ENCODE results near the gene AGAP1.

AGAP1 gene

DNA sequence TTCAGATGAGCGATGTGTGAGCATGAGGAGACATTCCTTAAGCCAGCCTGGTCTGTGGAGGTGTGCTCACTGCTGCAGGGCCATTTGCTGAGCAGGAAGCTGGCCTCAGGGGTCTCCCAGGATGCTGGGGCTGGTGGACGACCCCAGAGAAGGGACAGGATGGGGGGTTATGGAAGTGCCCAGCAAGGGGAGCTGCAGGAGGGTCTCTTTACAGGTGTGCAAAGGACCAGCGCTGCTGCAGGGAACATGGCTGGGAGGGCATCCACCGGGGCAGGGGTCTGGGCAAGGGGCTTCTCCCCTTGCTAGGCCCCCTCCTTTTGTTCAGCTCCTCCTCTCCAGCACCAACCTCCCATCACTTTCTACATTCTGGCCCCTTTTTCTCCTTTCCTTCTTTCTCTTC, 489.2 kb downstream of the AGAP1 start:
- no peak for DNase-seq

- DNase-seq = no peak
Measured at GRCh38 chr2:235984552-235984951, 490.7 kb downstream of the AGAP1 start.

- DNase-seq = no peak
Measured at GRCh38 chr2:235986361-235986760, 492.5 kb downstream of the AGAP1 start.

- no peak for DNase-seq
Measured at GRCh38 chr2:235988271-235989015, 494.6 kb downstream of the AGAP1 start.

DNA sequence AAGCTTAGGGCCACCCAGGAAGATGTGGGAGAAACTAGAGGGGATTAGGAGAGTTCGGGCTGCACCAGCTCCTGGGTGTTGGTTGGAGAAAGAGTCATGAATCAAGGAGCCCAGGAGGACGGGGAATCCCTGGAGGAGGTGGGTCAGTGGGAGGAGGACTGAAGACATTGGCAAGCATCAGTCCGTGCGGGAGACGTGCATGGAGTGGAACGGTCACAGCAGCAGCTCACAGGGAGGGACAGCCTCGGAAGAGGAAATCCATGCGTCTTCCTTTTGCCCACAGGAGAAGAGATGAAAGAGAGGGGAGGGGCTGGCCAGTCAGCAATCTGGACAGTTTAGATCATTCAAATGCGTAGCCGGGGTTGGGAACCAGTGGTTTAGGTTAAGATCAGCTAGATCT, 495.7 kb downstream of the AGAP1 start:
- DNase-seq = no peak

GRCh38 chr2:235990344-235990743, 496.5 kb downstream of the AGAP1 start:
- DNase-seq = no peak

- no peak for DNase-seq
Measured at GRCh38 chr2:235992024-235992423, 498.2 kb downstream of the AGAP1 start.

DNA sequence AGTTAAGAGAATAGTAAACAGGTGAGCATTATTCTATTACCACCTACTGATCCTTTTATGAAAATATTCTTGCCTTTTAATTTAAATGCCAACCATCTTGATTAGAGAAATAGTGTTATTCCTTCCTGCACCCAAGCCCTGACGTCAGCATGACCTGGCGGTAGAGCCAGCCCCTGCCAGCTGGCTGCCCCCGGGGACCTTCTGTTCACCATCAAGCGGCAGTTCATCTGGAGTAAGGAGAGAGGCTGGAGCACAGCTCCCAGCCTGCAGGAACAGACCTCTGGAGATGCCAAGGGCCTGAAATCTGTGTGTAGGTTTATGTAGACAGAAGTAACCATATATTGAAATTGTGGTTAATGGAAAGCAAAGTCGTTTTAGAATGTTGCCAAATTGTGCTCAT, 502.6 kb downstream of the AGAP1 start:
- peak; percentile 18 for DNase-seq

DNA sequence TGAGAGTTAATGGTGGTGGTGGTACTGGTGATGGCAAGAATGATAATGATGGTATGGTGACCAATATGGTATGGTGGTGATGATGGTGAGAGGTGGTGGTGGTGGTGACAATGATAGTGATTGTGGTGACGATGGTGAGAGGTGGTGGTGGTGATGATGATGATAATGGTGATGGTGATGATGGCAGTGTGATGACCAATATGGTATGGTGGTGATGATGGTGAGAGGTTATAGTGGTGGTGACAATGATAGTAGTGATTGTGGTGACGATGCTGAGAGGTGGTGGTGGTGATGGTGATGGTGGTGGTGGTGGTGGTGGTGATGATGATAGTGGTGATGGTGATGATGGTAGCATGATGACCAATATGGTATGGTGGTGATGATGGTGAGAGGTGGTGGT, 505.2 kb downstream of the AGAP1 start:
- DNase-seq = no peak

DNA sequence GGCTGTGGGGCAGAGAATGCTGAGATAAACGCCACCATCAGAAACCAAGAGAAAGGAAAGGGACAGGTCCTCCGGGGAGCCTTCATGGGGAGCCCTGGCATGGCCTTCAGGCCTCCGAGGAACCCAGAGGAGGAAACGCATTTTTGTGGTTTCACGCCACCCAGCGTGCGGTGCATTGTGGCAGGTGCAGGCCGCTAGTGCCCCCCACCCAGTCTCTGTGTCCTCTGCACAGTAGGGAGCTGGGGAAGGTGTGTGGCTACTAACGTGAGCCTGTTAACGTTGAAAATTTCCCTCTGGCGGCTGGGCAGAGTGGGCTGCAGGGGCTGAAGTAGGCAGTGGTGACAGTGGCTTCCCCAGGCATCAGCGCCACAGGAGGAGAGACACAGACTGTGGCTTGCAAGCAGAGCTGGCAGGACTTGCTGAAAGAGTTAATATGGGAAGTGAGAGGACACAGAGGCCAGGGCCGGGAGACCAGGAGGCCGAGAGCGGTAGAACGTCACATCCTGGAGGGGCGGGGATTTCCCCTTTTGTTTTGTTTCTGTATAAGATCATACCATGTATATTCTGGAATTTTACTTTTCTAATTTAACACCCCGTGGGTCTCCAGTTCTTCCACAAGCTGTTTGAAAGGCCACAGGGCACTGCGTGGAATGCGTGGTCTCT, 507.5 kb downstream of the AGAP1 start:
- DNase-seq = no peak

DNA sequence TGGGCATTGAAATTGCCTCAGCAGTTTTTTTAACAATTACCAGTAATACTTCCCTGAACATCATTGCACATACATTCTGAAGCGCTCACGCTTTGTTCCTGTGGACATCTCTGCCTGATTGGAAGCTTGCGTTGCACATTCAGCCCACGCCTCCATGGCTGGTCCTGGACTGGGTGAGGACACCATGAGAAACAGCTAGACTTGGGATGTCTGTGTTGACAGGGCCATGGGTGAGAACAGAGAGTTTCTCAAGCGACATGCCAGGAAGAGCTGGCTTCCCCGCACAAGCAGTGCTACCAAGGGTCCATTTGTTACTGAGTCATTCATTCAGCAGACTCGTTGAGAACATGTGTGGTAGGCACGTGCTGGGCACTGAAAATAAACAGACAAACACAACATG, 508.0 kb downstream of the AGAP1 start:
- DNase-seq = no peak

DNA sequence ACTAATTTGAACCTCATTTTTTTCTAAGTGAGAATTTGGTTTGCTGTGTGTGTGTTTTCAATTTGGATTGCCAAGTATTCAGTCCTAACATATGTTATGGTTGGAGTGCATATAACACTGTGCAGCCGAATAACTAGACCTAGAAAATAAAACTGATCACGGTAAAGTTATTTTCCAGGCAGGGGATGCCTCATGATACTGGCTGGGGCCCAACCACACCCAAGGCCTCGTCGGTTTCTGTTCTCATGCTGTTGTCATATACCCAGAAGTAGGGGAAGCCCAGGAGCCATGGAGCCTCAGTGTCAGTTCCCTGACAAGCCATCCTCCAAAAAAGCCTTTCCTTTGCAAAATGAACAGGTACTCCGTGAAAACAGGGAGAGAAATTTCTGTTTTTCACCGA, 514.2 kb downstream of the AGAP1 start:
- no peak for DNase-seq

DNA sequence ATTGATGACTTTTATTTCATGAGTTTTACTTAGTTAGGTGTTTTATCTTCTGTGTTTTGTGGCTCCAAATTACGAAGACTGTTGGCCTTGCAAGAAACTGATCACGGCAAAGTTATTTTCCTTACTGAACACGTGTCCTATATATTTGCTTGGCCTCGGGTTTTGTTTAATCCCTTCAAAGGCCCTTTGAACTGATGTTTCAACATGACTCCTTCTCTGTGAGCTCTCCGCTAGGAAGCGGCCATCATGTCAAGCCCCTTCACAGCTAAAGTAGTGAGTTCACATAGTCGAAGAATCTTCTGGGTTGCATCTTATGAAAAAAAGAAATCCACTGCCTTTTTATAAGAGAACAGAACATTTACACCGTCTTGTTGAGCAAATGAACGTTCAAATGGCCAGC, 515.0 kb downstream of the AGAP1 start:
- no peak for DNase-seq

GRCh38 chr2:236010920-236011685, 517.3 kb downstream of the AGAP1 start:
- DNase-seq = no peak

DNA sequence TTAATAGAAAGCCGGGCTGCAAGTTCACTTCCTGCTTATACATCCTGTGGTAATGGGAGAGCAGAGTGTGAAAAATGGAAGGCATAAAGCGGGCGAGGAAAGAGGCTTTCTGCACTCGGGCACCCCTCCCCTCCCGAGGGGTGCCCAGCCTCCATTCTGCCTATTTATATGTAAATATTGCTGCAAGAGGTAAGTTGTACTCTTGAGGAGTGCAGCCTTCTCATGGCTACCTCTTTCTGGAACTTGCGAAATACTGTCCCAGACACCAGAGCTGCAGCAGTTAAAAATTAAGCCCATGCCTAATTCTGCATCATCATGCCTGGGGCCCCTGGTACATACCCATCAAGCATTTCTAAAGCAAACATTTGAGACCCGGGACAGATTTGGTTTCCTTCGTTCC, 518.3 kb downstream of the AGAP1 start:
- no peak for DNase-seq

- no peak for DNase-seq
Measured at GRCh38 chr2:236014408-236015131, 520.7 kb downstream of the AGAP1 start.

DNA sequence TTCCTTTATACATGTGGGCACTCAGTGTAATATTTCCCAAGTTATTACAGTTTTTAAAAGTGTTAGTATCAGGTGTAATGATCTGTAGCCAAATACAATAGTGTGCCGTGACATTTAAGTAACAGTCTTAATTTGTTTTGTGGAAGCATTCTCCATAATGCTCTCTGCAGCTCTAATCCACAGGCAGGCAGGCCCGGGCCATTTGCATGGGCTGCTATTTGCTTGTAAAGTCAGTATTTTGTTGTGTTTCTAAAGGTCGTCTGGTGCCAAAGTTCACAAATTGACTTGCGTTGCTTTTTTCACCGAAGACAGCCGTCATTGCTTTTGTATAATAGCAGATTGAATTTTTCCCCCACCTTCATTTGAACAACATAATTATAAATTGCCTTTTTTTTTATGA, 521.3 kb downstream of the AGAP1 start:
- DNase-seq = no peak

DNA sequence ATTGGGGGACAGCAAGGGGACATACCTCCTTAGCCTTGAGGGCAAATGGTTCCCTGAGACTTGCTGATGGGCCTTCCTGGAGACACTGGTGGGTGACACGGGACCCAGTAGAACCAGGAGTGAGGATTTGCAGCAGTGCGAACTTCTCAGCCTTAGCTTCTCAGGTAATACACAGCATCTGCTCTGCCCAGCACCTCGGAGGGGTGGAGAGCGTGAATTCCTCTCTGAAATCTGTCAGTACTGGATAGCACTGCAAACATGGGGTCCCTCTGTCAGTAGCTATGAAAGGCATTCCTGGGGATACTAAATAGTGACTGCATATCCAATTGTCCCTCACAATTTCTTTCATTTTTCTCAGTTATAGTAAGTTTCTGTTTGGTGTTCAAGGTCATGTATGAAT, 522.7 kb downstream of the AGAP1 start:
- no peak for DNase-seq

DNA sequence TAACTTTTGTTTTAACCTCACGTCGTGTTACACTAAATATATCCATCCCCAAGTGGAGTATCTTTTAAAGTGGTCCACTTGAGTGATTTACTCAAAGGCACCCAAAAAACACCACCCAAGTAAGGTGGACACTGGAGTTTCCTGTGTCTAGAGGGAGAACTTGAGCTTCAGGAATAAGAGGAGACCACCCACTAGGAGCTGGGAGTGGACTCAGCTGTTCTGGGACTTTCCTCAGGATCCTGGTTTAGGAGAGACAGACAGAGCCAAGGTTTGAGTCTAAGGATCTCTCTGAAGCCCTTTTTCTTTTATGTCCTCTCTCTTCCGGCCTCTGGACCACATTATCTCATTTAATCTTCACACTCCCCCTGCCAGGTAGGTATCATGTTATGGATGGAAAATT, 523.6 kb downstream of the AGAP1 start:
- DNase-seq = no peak

GRCh38 chr2:236019434-236019833, 525.6 kb downstream of the AGAP1 start:
- no peak for DNase-seq

DNA sequence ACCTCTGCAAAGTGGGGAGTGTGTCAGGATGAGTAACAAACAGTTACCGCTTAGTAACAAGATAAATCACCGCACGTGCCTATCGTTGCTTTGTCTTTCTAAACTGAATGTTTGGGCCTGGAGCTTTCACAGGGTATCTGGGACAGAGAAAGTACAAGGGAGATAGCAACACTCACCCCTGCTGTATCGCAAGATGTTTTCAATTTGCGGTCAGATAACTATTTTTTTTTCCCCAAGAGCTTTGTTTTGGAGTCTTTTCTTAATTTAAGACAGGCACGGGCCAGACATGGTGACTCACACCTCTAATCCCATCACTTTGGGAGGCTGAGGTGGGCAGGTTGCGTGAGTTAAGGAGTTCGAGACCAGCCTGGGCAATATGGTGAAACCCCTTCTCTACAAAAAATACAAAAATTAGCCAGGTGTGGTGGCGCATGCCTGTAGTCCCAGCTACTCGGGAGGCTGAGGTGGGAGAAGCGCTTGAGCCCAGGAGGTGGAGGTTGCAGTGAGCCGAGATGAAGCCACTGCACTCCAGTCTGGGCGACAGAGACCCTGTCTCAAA, 527.7 kb downstream of the AGAP1 start:
- no peak for DNase-seq

DNA sequence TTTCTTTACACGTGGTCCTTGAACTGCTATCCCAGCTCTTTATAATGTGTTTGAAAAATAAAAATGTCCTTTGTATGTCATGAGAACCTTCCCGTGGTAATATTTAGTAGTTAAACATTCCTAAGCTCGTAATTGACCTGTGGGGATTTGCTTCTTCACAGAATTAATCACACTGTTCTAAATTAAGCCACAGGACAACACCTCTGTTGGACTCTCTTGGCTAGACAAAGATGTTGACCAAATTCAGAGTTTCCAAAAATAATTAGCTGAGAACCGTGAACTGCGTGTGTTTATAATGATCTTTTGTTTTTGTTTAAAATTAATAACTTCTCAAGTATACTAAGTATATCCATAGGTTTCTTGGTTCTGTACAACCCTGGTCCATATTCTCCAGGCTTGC, 528.3 kb downstream of the AGAP1 start:
- DNase-seq = no peak

DNA sequence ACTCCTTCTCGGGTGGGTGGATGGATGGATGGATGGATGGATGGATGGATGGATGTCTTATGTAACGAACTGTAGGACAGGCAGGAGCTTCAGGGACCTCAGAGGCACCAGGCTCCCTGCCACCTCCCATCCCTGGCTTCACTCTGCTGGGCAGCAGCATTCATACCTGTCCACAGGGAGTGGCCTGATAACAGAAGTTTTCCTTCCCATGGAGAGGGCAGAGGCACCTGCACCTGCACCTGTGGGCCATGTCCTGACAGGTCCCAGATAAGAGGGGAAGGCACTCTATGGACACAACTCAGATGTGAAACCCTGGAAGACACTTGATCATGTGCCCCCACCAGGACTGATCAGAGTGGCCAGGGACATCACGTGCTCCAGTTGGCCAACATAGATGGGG, 532.0 kb downstream of the AGAP1 start:
- no peak for DNase-seq
